K562 (cell line): Measurements from ENCODE around the gene MATCAP1. TPM values are rescaled to one million over a fixed set of nuclear protein-coding genes. Genes with fewer than 3 reads are reported as not detected.
A peak's percentile ranks its signal among the peaks of the same experiment; 100 is the strongest.

ENCODE experiments used
- AFF1 ChIP-seq, 2 experiments: fragments of 450-650 bp; IDR thresholded peaks; 2 replicates each; pipeline ENCODE4 v1.6.1; 2018; ENCODE audit warnings: mild to moderate bottlenecking in 2 of 2, low read depth in 1 of 2; ENCODE audit not compliant: partially characterized antibody in 2 of 2
- ARNT ChIP-seq, 2 experiments: fragments of 450-650 bp; IDR thresholded peaks; 2 replicates each; pipeline ENCODE4 v1.6.1; 2016; ENCODE audit warnings: mild to moderate bottlenecking in 1 of 2
- CTBP1 ChIP-seq: fragments of 450-650 bp; IDR thresholded peaks from 2 replicates; pipeline ENCODE4 v1.6.1; 2016; ENCODE audit warnings: borderline replicate concordance
- EHMT2 ChIP-seq: fragments of 450-650 bp; IDR thresholded peaks from 2 replicates; pipeline ENCODE4 v1.6.1; 2018; ENCODE audit warnings: antibody characterized with exemption
- FOXM1 ChIP-seq, 2 experiments: fragments of 450-650 bp in 1 of 2; sonication (generic) in 1 of 2; formaldehyde crosslinking in 1 of 2; IDR thresholded peaks; 2 replicates each; pipeline versions ENCODE4 v1.6.1 to v1.9.0; 2017 to 2022; ENCODE audit warnings: low read depth in 2 of 2, mild to moderate bottlenecking in 2 of 2, missing genetic modification reagents in 1 of 2, moderate library complexity in 1 of 2
- FOXP1 ChIP-seq: sonication (generic); formaldehyde crosslinking; IDR thresholded peaks from 2 replicates; pipeline ENCODE4 v1.8.0; 2022; ENCODE audit warnings: mild to moderate bottlenecking, missing genetic modification reagents
- HMG20B ChIP-seq: fragments of 250-450 bp; sonication (Bioruptor Pico); IDR thresholded peaks from 2 replicates; pipeline ENCODE4 v1.5.0; 2021; ENCODE audit warnings: mild to moderate bottlenecking
- IFI16 ChIP-seq: fragments of 250-450 bp; sonication (Bioruptor Pico); IDR thresholded peaks from 2 replicates; pipeline ENCODE4 v2.1.2; 2022; ENCODE audit warnings: mild to moderate bottlenecking, inconsistent platforms
- PCBP2 ChIP-seq: fragments of 200-400 bp; formaldehyde crosslinking; IDR thresholded peaks from 2 replicates; pipeline ENCODE4 v1.6.1; 2018; ENCODE audit warnings: low read length, low read depth, mild to moderate bottlenecking, moderate library complexity; ENCODE audit not compliant: poor library complexity, severe bottlenecking
- SAFB ChIP-seq: fragments of 200-400 bp; formaldehyde crosslinking; IDR thresholded peaks from 2 replicates; pipeline ENCODE4 v1.6.1; 2017; ENCODE audit warnings: low read depth, low read length, borderline replicate concordance
- SPI1 ChIP-seq: IDR thresholded peaks from 2 replicates; pipeline ENCODE4 v1.6.1; 2011; ENCODE audit warnings: low read depth, low read length, control low read depth, borderline replicate concordance
- SRF ChIP-seq, 2 experiments: fragments of 250-450, 450-650 bp in 1 of 2; sonication (Bioruptor Pico) in 1 of 2; sonication (generic) in 1 of 2; formaldehyde crosslinking; IDR thresholded peaks; 2 replicates each; pipeline versions ENCODE4 v1.5.0 to v1.5.1; 2020 to 2022; ENCODE audit warnings: mild to moderate bottlenecking in 1 of 2, missing genetic modification reagents in 1 of 2
- TEAD4 ChIP-seq, 2 experiments: sonication (generic) in 1 of 2; formaldehyde crosslinking in 1 of 2; IDR thresholded peaks; 2 replicates each; pipeline versions ENCODE4 v1.6.1 to v1.8.0; 2012 to 2022; ENCODE audit warnings: borderline replicate concordance in 1 of 2, inconsistent platforms in 1 of 2, low read length in 1 of 2, mild to moderate bottlenecking in 1 of 2, missing genetic modification reagents in 1 of 2
- VEZF1 ChIP-seq: fragments of 200-800 bp; sonication (Bioruptor generic); IDR thresholded peaks from 2 replicates; pipeline ENCODE4 v1.6.1; 2017; ENCODE audit warnings: missing genetic modification characterization, missing compliant biosample characterization
- ZBTB12 ChIP-seq: fragments of 250-450 bp; sonication (Bioruptor Pico); IDR thresholded peaks from 2 replicates; pipeline ENCODE4 v1.4.0; 2020
- ZFX ChIP-seq: sonication (generic); formaldehyde crosslinking; IDR thresholded peaks from 2 replicates; pipeline ENCODE4 v1.8.0; 2022; ENCODE audit warnings: mild to moderate bottlenecking, missing genetic modification reagents, moderate library complexity
- ZZZ3 ChIP-seq: fragments of 450-650 bp; IDR thresholded peaks from 2 replicates; pipeline ENCODE4 v1.6.1; 2016; ENCODE audit warnings: antibody characterized with exemption, mild to moderate bottlenecking, moderate library complexity
- polyA plus RNA-seq, 8 experiments: library from polyadenylated mRNA; depleted of rRNA in 4 of 8; stranded (reverse) in 5 of 8; unstranded in 3 of 8; fragments of >200 nt; fragmentation: Nextera tagmentation in 2 of 8; fragmentation: Illumina TruSeq in 1 of 8; extraction: Ambion mirVana in 2 of 8; extraction: Trizol in 1 of 8; gene quantifications; 2 replicates each; pipeline versions ENCODE4 v1.2.1 to v1.2.3, GENCODE V29; 2011 to 2014; ENCODE audit warnings: inconsistent platforms in 1 of 8, missing spikeins in 1 of 8
- total RNA-seq, 7 experiments: library from RNA; depleted of rRNA in 6 of 7; stranded (reverse); fragments of >200 nt in 6 of 7; fragmentation: Illumina TruSeq in 2 of 7; extraction: Trizol in 2 of 7; gene quantifications; 2 replicates each; pipeline versions ENCODE4 v1.2.1 to v1.2.3, GENCODE V29; 2011 to 2021; ENCODE audit warnings: low replicate concordance in 1 of 7
- TF ChIP-seq, protein P1 (sequence below), 2 experiments: IDR thresholded peaks; 2 replicates each; pipeline ENCODE4 v1.6.1; 2011; ENCODE audit warnings: borderline replicate concordance in 1 of 2, control low read depth in 1 of 2, low read depth in 1 of 2, low read length in 1 of 2, mild to moderate bottlenecking in 1 of 2, mixed read lengths in 1 of 2, moderate library complexity in 1 of 2; ENCODE audit not compliant: insufficient read depth in 1 of 2, insufficient read length in 1 of 2, poor library complexity in 1 of 2, severe bottlenecking in 1 of 2; ENCODE audit errors: extremely low read depth in 1 of 2

The MATCAP1 gene
- total and polyA plus RNA-seq, 9 of the 15 experiments (the other 6 are each of a cell fraction or from before 2014, with no cell fraction given) = 3.4 to 20.5 (median 10.3) TPM

GRCh38 chr16:67183627-67184452 is at the start of gene MATCAP1 (continued):
- no peak for TF ChIP-seq HMG20B (CRISPR knock-in tag)
- peak; percentile 68; the same call in 1 of the 2 replicates for TF ChIP-seq EHMT2
- TF ChIP-seq ZZZ3 = no peak
- TF ChIP-seq FOXP1 (CRISPR knock-in tag) = no peak
- peak in 1 of 2 experiments; percentile 63; a peak in 2 of 4 replicates for TF ChIP-seq SRF (CRISPR knock-in tag; IDR thresholded peaks at IDR 0.05)
- TF ChIP-seq SPI1 = no peak
- TF ChIP-seq, protein P1, sequence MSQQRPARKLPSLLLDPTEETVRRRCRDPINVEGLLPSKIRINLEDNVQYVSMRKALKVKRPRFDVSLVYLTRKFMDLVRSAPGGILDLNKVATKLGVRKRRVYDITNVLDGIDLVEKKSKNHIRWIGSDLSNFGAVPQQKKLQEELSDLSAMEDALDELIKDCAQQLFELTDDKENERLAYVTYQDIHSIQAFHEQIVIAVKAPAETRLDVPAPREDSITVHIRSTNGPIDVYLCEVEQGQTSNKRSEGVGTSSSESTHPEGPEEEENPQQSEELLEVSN (IDR thresholded peaks at IDR 0.05; ENCODE audit: borderline replicate concordance in 1 of 2, extremely low read depth in 1 of 2, insufficient read depth in 1 of 2, insufficient read length in 1 of 2, low read depth in 1 of 2, low read length in 1 of 2, poor library complexity in 1 of 2, severe bottlenecking in 1 of 2) = peak in 1 of 2 experiments; percentile 61
- peak; percentile 70 for TF ChIP-seq ZBTB12
- TF ChIP-seq SAFB = no peak
- TF ChIP-seq FOXM1 (IDR thresholded peaks at IDR 0.05; ENCODE audit: low read depth) = no peak
- TF ChIP-seq FOXM1 (CRISPR knock-in tag; IDR thresholded peaks at IDR 0.05; ENCODE audit: low read depth) = no peak
- peak; percentile 87 for TF ChIP-seq VEZF1 (CRISPR knock-in tag)
- TF ChIP-seq ZFX (CRISPR knock-in tag) = peak; percentile 35; the same call in 1 of the 2 replicates
- no peak for TF ChIP-seq ARNT (IDR thresholded peaks at IDR 0.05)
- no peak for TF ChIP-seq TEAD4 (IDR thresholded peaks at IDR 0.05; ENCODE audit: low read length)
- peak; percentile 49; the same call in 1 of the 2 replicates for TF ChIP-seq TEAD4 (CRISPR knock-in tag; IDR thresholded peaks at IDR 0.05; ENCODE audit: borderline replicate concordance)
- TF ChIP-seq IFI16 (CRISPR knock-in tag) = no peak
- TF ChIP-seq PCBP2 = no peak
- no peak for TF ChIP-seq AFF1 (IDR thresholded peaks at IDR 0.05; ENCODE audit: low read depth in 1 of 2, partially characterized antibody in 2 of 2)
- peak; percentile 79 for TF ChIP-seq CTBP1
